GM21367 (cell line): Measurements from ENCODE around the gene CACFD1.
A peak's percentile ranks its signal among the peaks of the same experiment; 100 is the strongest.
"Not testable (repeated sequence)": the region's sequence is repeated elsewhere in the genome, so short reads cannot be mapped to it uniquely, and the experiment has no call there.

Experiments used
- ATAC-seq: cut with Tn5 transposase; IDR thresholded peaks from one replicate; pipeline ENCODE4 v1.9.1; 2021; ENCODE audit not compliant: unreplicated experiment

The CACFD1 gene

DNA sequence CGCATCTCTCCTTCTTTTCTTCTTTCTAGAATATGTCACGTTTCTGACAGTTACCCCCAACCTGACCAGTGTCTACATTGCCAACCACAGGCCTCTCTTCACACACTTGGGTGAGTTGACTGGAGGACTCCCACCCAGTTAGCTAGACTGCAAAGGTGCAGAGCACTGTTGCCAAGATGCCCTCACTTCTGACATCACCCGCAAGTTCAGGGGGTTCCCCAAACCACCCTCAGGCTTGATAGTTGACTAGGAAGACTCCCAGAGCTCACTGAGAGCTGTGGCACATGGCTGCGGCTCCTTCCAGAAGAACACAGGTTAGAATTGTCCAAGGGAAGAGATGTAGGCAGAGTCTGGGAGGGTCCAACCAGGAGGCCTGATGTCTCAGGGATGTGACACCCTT, 20.4 kb upstream of the CACFD1 start:
- no peak for ATAC-seq

DNA sequence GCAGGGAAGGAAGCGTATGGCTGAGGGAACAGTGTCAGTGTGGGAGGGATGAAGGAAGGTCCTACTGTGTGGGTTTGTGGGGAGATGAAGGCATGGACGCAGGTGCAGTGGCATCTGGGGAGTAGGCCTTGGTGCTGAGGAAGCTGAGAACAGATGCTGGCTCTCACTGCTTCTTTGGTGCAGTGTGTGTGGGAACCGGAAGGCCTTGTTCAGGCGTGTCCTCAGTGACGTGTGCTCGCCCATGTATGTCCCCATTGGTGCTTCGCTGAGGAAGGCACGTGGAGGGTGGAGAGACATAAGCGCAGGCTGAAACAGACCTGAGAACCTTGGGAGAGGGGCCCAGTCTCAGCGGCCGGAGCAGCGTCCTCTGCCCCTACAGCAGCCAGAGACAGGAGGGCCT, 18.9 kb upstream of the CACFD1 start:
- ATAC-seq, result no peak

DNA sequence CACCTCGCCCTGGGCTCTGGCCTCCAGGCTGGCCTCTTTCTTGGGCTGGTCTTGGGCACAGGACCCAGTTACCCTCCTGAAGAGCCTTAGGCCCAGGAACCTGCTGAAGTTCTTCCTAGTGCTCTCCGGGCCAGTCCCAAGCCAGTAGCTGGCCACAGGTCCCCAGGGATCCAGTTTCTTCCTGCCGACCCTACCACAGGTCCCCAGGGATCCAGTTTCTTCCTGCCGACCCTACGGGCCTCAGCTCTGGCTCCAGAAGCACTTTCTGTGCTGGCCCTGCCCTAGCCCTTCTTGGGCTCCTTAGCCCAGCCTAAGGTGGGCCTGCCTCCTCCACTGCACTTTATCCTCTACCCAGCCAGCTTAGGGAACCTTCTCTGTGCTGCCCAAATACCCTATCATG, 18.2 kb upstream of the CACFD1 start:
- no peak for ATAC-seq

DNA sequence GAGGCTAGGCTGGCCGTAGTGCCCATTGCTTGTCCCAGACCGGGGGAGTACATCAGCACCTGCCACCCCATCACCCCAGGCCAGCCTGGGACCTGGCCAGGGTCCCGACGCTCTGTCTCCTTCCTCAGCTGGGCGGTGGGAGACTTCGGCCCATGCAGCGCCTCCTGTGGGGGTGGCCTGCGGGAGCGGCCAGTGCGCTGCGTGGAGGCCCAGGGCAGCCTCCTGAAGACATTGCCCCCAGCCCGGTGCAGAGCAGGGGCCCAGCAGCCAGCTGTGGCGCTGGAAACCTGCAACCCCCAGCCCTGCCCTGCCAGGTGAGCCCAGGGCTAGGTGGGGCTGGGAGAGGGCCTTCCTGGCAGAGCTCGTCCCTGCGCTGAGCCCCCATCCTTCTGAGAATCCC, 16.5 kb upstream of the CACFD1 start:
- no peak for ATAC-seq

DNA sequence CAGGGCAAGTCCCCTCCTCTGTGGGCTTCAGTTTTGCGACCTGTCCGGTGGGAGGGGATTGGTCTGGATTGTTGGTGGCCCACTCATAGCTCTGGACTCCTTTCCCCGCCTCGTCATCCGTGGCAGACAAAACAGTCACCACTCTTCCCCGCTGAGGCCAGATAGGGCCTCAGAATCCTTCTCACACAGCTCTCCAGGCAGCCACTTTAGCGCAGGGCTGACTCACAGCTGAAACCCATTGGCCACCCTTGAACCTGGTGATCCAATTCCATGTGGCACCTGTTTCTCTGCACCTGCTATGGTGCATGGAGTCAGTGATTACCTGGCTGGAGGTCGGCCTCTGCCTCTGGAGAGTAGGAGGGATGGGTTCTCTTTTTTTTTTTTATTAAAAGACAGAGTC, 15.8 kb upstream of the CACFD1 start:
- ATAC-seq, result no peak

DNA sequence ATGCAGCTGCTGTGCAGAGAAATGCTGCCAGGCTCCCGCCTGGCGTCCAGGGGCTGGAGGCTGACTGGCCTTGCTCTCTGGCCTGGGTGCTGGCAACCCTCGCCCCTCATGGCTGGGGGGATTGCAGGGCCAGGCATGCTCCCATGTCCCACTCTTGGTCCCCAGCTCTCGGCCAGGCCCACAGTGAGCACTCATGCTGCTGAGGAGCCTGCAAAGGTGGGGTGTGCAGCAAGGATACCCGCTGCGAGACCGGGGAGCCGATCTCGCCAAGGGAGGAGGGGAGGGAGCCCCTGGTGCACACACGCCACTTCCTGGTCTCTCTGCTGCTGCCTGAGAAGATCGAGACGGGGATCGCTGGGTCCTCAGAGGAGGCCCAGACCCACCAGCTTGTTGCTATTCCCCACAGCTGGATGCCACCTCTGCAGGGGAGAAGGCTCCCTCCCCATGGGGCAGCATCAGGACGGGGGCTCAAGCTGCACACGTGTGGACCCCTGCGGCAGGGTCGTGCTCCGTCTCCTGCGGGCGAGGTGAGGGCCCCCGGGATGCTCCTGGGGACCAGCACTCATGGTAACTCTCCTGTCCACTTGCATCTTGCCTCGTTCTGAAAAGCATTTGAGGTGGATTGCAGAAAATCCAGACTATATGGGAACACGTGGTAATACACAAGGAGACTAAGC, 14.3 kb upstream of the CACFD1 start:
- ATAC-seq, result no peak

DNA sequence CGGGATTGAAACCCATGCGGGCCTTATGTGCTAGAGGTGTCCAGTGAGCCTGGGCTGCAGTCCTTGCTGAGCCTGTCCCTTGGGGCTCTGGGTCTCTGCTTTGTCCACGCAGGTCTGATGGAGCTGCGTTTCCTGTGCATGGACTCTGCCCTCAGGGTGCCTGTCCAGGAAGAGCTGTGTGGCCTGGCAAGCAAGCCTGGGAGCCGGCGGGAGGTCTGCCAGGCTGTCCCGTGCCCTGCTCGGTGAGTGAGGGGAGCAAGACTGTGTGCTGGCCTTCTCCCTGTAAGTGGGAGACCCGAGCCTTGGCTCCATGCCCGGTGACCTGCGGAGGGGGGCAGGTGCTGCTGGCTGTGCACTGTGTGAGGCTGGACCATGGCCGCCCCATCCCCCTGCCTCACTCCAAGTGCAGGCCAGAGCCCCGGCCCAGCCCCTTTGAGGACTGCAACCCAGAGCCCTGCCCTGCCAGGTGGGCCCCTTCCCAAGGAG, 11.2 kb upstream of the CACFD1 start:
- no peak for ATAC-seq

DNA sequence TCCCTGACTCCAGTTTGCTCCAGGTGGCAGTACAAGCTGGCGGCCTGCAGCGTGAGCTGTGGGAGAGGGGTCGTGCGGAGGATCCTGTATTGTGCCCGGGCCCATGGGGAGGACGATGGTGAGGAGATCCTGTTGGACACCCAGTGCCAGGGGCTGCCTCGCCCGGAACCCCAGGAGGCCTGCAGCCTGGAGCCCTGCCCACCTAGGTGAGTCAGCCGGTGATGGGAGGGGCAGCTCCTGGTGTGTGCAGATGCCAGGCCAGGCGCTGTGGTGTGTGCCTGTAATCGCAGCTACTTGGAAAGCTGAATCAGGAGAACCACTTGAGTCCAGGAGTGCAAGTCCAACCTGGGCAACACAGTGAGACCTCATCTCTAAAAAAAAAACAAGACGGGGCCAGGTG, 10.0 kb upstream of the CACFD1 start:
- ATAC-seq, result no peak

DNA sequence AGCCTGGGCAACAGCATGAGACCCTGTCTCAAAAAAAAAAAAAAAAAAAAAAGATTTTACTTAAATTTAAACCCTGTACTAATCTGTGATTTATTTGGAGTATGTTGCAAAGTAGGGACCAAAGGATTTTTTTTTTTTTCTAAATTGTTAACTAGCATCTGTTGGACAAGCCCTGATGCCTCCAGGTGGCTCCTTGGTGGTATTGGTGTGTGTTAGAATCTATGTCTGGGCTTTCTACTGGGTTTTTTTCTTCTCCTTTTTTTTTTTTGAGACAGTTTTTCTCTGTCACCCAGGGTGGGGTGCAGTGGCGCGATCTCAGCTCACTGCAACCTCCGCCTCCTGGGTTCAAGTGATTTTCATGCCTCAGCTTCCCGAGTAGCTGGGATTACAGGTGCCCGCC, 7.9 kb upstream of the CACFD1 start:
- not testable (repeated sequence) for ATAC-seq

DNA sequence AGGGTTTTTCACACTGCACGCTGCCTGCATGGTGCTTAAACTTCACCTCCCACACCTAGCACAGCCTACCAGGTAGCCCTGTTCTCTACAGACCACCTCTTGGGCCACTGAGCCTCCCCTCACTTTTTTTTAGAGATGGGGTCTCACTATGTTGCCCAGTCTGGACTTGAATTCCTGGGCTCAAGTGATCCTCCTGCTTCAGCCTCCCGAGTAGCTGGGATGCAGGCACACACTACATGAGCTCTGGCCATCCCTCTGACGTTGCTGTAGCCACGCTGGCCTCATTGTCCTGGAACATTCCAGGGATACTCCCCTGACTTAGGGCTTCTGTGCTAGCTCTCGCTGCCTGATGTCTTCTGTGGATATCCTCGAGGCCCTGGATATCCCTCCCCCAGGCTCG, 7.2 kb upstream of the CACFD1 start:
- ATAC-seq, result no peak

DNA sequence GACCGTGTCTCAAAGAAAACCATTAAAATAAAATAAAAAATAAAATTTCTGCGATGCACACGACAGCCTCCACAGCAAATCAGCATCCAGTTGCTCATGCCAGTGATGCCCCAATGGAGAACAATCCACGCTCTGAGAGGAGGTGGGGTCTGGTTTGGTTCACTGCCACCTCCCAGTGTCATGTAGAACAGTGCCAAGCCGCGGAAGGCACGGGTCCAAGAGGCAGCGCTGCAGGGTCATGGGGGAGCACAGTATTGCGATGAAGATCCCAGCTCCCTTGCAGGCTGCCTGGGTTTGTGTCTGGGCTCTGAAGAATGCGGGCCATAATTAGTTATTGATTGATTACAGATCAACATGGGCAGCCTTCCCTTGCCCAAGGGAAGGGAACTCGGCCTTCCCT, 6.1 kb upstream of the CACFD1 start:
- ATAC-seq, result no peak

DNA sequence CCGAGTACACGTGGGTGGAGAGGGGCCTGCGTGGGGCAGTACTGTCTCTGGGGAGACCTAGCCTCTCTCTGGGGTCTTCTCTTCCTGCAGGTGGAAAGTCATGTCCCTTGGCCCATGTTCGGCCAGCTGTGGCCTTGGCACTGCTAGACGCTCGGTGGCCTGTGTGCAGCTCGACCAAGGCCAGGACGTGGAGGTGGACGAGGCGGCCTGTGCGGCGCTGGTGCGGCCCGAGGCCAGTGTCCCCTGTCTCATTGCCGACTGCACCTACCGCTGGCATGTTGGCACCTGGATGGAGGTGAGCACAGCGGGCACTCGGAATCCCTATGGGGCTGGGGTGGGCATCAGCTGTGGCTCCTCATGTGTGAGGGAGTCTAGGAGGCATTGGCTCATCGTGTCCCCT, 5.5 kb upstream of the CACFD1 start:
- ATAC-seq, result no peak

DNA sequence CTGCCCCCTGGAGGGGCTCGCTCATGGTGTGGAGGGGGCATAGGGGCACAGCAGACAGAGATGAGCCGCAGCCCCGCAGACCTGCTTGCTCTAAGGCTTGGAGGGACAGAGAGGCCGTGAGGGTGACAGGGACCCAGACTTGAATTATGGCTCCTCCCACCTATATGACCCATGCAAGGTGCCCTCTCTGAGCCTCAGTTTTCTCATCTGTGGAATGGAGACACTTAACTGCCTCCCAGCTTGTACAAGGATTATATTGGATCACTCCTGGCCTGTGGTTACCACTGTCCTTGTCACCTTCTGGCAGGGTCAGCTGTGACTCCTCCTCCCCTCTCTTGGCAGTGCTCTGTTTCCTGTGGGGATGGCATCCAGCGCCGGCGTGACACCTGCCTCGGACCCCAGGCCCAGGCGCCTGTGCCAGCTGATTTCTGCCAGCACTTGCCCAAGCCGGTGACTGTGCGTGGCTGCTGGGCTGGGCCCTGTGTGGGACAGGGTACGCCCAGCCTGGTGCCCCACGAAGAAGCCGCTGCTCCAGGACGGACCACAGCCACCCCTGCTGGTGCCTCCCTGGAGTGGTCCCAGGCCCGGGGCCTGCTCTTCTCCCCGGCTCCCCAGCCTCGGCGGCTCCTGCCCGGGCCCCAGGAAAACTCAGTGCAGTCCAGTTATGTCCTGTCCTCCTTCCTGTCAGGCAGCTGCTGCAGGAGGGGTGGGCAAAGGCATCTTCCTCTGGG, 4.7 kb upstream of the CACFD1 start:
- no peak for ATAC-seq

DNA sequence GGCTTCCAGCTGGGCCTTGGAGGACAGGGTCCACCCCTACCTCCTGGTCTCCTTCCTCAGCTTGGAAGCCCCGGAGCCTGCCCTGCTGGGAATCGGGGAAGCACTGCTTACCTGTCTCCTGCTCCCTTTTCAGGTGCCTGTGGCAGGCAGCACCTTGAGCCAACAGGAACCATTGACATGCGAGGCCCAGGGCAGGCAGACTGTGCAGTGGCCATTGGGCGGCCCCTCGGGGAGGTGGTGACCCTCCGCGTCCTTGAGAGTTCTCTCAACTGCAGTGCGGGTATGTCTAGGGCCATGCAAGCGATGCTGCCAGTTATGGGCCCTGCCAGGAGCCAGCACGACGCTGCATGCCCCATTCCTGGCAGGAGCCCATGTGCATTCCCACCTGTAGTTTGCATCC, 3.8 kb upstream of the CACFD1 start:
- ATAC-seq, result no peak

DNA sequence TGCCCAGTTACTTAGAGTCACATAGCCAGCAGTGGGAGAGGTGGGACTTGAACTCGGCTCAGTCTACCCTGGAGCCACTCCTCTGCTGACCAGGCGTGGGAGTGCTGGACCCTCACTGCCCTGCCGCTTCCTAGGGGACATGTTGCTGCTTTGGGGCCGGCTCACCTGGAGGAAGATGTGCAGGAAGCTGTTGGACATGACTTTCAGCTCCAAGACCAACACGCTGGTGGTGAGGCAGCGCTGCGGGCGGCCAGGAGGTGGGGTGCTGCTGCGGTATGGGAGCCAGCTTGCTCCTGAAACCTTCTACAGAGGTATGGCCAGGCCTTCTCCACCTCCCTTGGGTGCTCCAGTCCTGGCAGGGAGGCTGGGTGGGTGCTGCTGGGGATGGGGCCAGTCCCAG, 3.4 kb upstream of the CACFD1 start:
- ATAC-seq, result no peak

DNA sequence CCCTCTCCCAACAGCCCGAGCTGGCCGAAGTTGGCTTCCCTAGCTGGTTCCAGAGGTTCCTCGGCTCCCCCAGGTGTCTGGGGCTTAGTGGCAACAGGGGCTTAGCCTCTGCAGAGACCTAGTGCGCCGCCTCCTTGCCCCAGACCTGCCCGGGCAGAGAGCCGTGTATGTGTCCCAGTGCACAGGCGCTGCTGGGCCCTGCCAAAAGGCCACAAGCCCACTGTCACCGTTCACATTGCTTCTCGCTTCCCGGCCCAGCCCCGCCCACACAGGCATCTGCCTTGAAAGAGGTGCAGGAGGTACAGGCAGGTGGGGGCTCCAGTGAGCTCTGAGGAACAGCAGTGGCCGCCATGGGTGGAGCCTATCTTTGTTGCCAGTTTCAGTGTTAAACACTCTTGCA, 2.5 kb upstream of the CACFD1 start:
- ATAC-seq, result no peak

DNA sequence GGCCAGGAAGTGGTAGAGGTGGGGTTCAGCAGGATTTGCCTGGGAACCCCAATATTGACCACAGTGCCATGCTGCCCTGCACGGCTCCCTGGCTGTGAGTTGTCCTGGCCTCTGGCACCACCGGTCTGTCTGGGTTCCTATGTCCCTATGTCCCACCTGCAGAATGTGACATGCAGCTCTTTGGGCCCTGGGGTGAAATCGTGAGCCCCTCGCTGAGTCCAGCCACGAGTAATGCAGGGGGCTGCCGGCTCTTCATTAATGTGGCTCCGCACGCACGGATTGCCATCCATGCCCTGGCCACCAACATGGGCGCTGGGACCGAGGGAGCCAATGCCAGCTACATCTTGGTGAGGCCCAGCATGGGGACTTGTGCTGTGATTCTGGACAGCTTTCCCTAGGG, 2.0 kb upstream of the CACFD1 start:
- ATAC-seq, result no peak

DNA sequence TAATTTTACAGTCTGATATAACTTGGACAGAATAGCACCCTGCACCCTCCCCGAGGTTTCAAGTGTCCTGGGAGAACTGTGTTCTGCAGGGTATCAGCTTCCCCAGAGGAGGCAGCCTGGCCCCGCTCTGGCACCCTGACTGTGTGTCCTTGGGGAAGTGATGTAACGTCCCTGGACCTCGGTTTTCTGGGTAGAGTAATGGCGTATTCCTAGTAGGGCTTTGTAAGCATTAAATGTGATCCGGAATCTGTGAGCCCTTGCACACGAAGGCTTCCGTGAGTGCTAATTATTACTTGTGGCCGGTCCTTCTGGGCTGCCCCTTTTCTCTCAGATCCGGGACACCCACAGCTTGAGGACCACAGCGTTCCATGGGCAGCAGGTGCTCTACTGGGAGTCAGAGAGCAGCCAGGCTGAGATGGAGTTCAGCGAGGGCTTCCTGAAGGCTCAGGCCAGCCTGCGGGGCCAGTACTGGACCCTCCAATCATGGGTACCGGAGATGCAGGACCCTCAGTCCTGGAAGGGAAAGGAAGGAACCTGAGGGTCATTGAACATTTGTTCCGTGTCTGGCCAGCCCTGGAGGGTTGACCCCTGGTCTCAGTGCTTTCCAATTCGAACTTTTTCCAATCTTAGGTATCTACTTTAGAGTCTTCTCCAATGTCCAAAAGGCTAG, 1.0 kb upstream of the CACFD1 start:
- no peak for ATAC-seq

DNA sequence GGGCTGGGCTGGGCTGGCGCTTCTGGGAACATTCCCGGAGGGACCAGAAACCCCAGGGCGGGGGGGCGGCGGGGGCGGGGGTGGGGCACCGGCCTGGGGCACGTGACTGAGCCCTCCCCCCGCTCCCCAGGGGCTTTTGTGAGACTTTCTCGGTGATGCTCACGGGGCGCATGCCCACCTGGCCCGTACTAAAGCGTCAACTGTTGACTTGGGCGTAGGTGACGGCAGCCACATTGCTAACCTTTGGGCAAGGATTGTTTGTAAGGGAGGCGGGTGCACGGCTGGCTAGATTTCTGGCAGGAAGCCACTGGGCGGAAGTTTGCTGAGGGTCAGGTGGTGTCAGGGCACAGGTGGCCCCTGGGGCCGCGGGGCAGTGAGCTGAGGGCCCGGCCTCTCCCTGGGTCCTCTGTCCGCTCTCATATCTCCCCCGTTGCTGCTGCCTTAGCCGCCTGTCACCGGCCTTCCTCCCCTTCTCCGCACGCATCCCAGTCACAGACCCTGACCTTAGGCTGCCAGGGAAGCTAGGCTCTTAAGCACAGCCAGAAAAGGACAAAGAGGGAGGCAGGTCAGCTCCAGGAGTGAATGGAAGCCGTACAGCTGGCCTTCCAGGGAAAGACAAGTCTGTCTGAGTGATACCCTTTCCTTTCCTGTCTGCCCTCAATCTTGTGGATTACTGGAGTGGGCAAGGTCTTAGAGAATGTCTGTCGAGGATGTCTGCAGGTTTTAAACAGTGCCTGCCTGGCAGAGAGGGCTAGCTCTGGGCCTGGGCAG, 812 bp downstream of the CACFD1 start:
- peak; percentile 20 for ATAC-seq

DNA sequence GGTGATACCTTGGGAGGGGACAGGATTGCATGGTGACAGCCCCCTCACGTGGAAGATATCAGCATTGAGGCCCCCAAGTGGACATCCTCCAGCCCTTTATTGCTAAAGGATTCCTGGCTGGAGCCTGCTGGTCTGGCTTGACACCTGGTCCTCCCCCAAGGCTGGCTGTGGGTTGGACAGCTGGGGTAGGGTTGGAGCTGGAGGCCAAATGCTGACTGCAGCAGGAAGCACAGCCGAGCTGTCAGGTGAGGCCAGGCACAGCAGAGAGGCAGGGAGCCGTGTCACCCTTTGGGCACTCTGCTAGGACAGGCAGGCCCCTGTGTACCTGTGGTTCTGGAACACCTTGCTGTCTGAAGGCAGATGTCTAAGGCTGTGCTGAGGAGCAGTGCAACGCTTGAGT, 2.2 kb downstream of the CACFD1 start:
- ATAC-seq, result no peak

DNA sequence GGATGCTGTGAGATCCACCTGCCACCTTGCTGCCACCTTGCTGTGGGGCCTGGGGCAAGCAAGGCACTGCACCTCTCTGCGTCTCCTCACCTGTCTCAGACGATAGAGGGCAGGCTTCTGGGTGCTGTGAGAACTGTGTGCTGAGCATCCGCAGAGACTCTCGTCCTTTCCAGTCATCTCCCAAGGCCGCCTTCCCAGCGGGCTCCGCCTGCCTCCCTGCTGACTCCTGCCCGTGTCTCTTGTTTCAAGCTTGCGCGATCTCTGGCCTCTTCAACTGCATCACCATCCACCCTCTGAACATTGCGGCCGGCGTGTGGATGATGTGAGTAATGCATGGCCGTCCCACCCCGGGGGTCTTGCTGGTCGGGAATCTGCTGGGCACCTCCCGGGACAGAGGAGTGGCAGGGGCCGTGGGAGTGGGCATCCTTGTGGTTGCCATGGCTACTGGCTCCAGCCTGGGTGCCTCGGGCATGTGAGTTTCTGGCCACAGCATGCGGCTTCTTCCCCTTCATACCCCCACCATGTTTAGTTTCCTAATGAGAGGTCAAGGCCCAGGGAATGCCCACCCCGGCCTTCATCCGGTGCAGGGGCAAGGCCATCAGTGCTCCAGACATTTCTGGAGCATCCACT, 3.6 kb downstream of the CACFD1 start:
- no peak for ATAC-seq
